HepG2 (cell line): ENCODE measurements around the gene PHRF1. TPM values are rescaled to one million over a fixed set of nuclear protein-coding genes. Genes with fewer than 3 reads are reported as not detected.
A peak's percentile ranks its signal among the peaks of the same experiment; 100 is the strongest.

Experiments
- ATAC-seq: fragments of 200-7000 bp; cut with Tn5 transposase; 3 replicates; pipeline ENCODE4 v1.9.1; 2020; ENCODE audit warnings: mild to moderate bottlenecking, moderate library complexity
- BruUV-seq: library from RNA; stranded (reverse); fragments of 400-500 nt; replicated peaks from 2 replicates; lab custom pipeline; 2021; lab: Mats Ljungman, UMichigan
- CTCF ChIA-PET: fragments of 300-600 bp; formaldehyde crosslinking; extraction: SDS; loops from one replicate; lab custom pipeline; 2021; ENCODE audit warnings: low total read pairs, inconsistent platforms, low intra/inter-chr PET ratio; lab: Yijun Ruan, JAX
- POLR2A ChIA-PET: fragments of 350-600 bp; sonication (Branson Sonifier 250); formaldehyde crosslinking; loops from one replicate; lab custom pipeline; 2020; ENCODE audit warnings: antibody characterized with exemption, inconsistent platforms; lab: Yijun Ruan, JAX
- DNase-seq: peaks from one replicate; pipeline ENCODE4 v3.0.0-alpha.2; 2015; ENCODE audit warnings: low spot score
- FAIRE-seq: peaks from 3 replicates; lab custom pipeline; 2011; peaks lifted over from hg19 to GRCh38; lab: Jason Lieb, UNC
- H2AFZ ChIP-seq: one replicate; pipeline ENCODE4 v1.6.1; 2011; ENCODE audit warnings: low read length, inconsistent platforms
- H3K27ac ChIP-seq: fragments of 300-600 bp; 3 replicates; pipeline ENCODE4 v1.8.0; 2011; ENCODE audit warnings: mixed run types, mild to moderate bottlenecking, mixed read lengths, low read length, inconsistent platforms; ENCODE audit not compliant: insufficient read depth; ENCODE audit errors: extremely low read length
- H3K27me3 ChIP-seq, 2 experiments: fragments of 200-600 bp in 1 of 2; 2 replicates in 1 of 2; 3 replicates in 1 of 2; pipeline versions ENCODE4 v1.6.0 to v1.8.0; 2011; ENCODE audit warnings: low read length in 2 of 2, mild to moderate bottlenecking in 2 of 2, moderate library complexity in 2 of 2, inconsistent platforms in 1 of 2; ENCODE audit not compliant: insufficient read depth in 2 of 2, control insufficient read depth in 1 of 2
- H3K36me3 ChIP-seq, 2 experiments: fragments of 200-600 bp in 1 of 2; replicated peaks in 1 of 2; 2 replicates in 1 of 2; 3 replicates in 1 of 2; pipeline versions ENCODE4 v1.5.1 to v1.8.0; 2011; ENCODE audit warnings: low read length in 2 of 2, inconsistent platforms in 1 of 2; ENCODE audit not compliant: insufficient read depth in 2 of 2, control insufficient read depth in 1 of 2
- H3K4me1 ChIP-seq: 2 replicates; pipeline ENCODE4 v1.5.1; 2012; ENCODE audit warnings: low read length, inconsistent platforms; ENCODE audit not compliant: insufficient read depth
- H3K4me2 ChIP-seq: 2 replicates; pipeline ENCODE4 v1.6.0; 2011; ENCODE audit warnings: low read depth, low read length, inconsistent platforms
- H3K4me3 ChIP-seq, 3 experiments: fragments of 200-600 bp in 1 of 3; sonication (generic), shearing (Covaris generic) in 1 of 3; replicated peaks in 1 of 3; 2 replicates each; pipeline ENCODE4 v1.5.1; 2011 to 2016; ENCODE audit warnings: low read length in 3 of 3, inconsistent platforms in 2 of 3, low read depth in 2 of 3, mild to moderate bottlenecking in 2 of 3, control low read depth in 1 of 3, mixed read lengths in 1 of 3; ENCODE audit not compliant: insufficient read depth in 1 of 3
- H3K79me2 ChIP-seq: one replicate; pipeline ENCODE4 v1.6.1; 2011; ENCODE audit warnings: low read length, inconsistent platforms; ENCODE audit not compliant: insufficient read depth
- H3K9ac ChIP-seq: 2 replicates; pipeline ENCODE4 v1.6.0; 2011; ENCODE audit warnings: mild to moderate bottlenecking, low read depth, low read length, inconsistent platforms; ENCODE audit not compliant: insufficient read depth
- H3K9me3 ChIP-seq: 2 replicates; pipeline ENCODE4 v1.5.1; 2012; ENCODE audit warnings: mild to moderate bottlenecking, low read length
- H4K20me1 ChIP-seq: 2 replicates; pipeline ENCODE4 v1.6.0; 2011; ENCODE audit warnings: inconsistent platforms, mild to moderate bottlenecking, low read length, moderate library complexity; ENCODE audit not compliant: insufficient read depth
- BRCA1 ChIP-seq: sonication (generic); formaldehyde crosslinking; IDR thresholded peaks from 2 replicates; pipeline ENCODE4 v1.4.0; 2020; ENCODE audit warnings: missing genetic modification reagents
- HINFP ChIP-seq: sonication (generic); formaldehyde crosslinking; IDR thresholded peaks from 2 replicates; pipeline ENCODE4 v1.4.0; 2020; ENCODE audit warnings: low read depth, mild to moderate bottlenecking, missing genetic modification reagents
- MBD4 ChIP-seq: IDR thresholded peaks from 2 replicates; pipeline ENCODE4 v1.6.1; 2012; ENCODE audit warnings: low read length, inconsistent platforms, borderline replicate concordance
- MLXIP ChIP-seq: sonication (generic); formaldehyde crosslinking; IDR thresholded peaks from 2 replicates; pipeline ENCODE4 v1.9.0; 2021; ENCODE audit warnings: missing genetic modification reagents, borderline replicate concordance
- SMAD9 ChIP-seq: sonication (generic); formaldehyde crosslinking; IDR thresholded peaks from 2 replicates; pipeline ENCODE4 v1.5.1; 2020; ENCODE audit warnings: mild to moderate bottlenecking, missing genetic modification reagents
- TSC22D2 ChIP-seq: sonication (generic); formaldehyde crosslinking; IDR thresholded peaks from 2 replicates; pipeline ENCODE4 v1.5.1; 2020; ENCODE audit warnings: missing genetic modification reagents, mild to moderate bottlenecking, borderline replicate concordance
- U2AF1 ChIP-seq: fragments of 200-400 bp; formaldehyde crosslinking; optimal IDR thresholded peaks from 2 replicates; pipeline ENCODE3; 2017; ENCODE audit warnings: mild to moderate bottlenecking, low read depth, low read length
- ZNF224 ChIP-seq: sonication (generic); formaldehyde crosslinking; IDR thresholded peaks from 2 replicates; pipeline ENCODE4 v1.5.0; 2020; ENCODE audit warnings: mild to moderate bottlenecking, missing genetic modification reagents
- ZNF446 ChIP-seq: sonication (generic); formaldehyde crosslinking; IDR thresholded peaks from 2 replicates; pipeline ENCODE4 v1.5.0; 2020; ENCODE audit warnings: mild to moderate bottlenecking, missing genetic modification reagents
- WGBS: methylation state at CpG from one replicate; pipeline ENCODE4 v1.1.6; 2017; ENCODE audit warnings: low lambda C conversion rate; 5-methylcytosine and 5-hydroxymethylcytosine counted together
- in situ Hi-C: cut with HindIII; loops from 2 replicates; pipeline ENCODE4 v1.10.0; 2017; ENCODE audit warnings: low pct_unique_long_range_greater_than_20kb; ENCODE audit not compliant: extremely low pct_ligation_motif_present
- intact Hi-C: fragments of 100-400 bp; cut with micrococcal nuclease; formaldehyde crosslinking; loops from one replicate; pipeline ENCODE4 v1.10.0; 2022; ENCODE audit not compliant: unreplicated experiment
- polyA plus RNA-seq, 8 experiments: library from polyadenylated mRNA; depleted of rRNA in 3 of 8; stranded (reverse) in 7 of 8; unstranded in 1 of 8; fragments of >200 nt; fragmentation: Illumina TruSeq in 4 of 8; extraction: Trizol in 4 of 8; gene quantifications; 2 replicates each; pipeline versions ENCODE4 v1.2.1 to v1.2.3, GENCODE V29; 2011 to 2016; ENCODE audit warnings: low read depth in 4 of 8, missing spikeins in 1 of 8, mixed read lengths in 1 of 8; ENCODE audit not compliant: insufficient read depth in 1 of 8
- total RNA-seq, 5 experiments: library from RNA; depleted of rRNA; stranded (reverse); fragments of >200 nt; fragmentation: Illumina TruSeq; extraction: Trizol; gene quantifications; 2 replicates each; pipeline ENCODE4 v1.2.3, GENCODE V29; 2016; ENCODE audit warnings: low read depth in 1 of 5

PHRF1 gene
- total and polyA plus RNA-seq, 2 of the 13 experiments (the other 11 are each of a cell fraction or from before 2014, with no cell fraction given), result 8.2 to 16.7 TPM

- Histone ChIP-seq H3K4me3 (no peak overlapping the region), H2AFZ (no peak overlapping the region), H3K27ac (peak overlapping the region; percentile 60), H3K79me2 (no peaks in the 10 kb centered on the region), H4K20me1 (peaks cover 13% of the 10 kb centered on the region; the same call in 1 of the 2 replicates), H3K4me2 (no peak overlapping the region), H3K9ac (no peak overlapping the region), H3K27me3 (no peaks in the 10 kb centered on the region), H3K36me3 (peaks cover 16 to 32% of the 10 kb centered on the region in 2 experiments; a peak in 4 of 5 replicates), H3K4me1 (peaks cover 47% of the 10 kb centered on the region), H3K9me3 (no peaks in the 10 kb centered on the region)
- no peak for TF ChIP-seq BRCA1
- TF ChIP-seq U2AF1, result no peak
- no peak for TF ChIP-seq ZNF446 (CRISPR knock-in tag)
- TF ChIP-seq ZNF224 (CRISPR knock-in tag), result no peak
- TF ChIP-seq MBD4, result no peak
- no peak for TF ChIP-seq SMAD9 (CRISPR knock-in tag)
- TF ChIP-seq HINFP (CRISPR knock-in tag), result no peak
- no peak for TF ChIP-seq TSC22D2 (CRISPR knock-in tag)
- no peak for TF ChIP-seq MLXIP (CRISPR knock-in tag)
- intact Hi-C loops (loop anchor here (10.0 kb wide), 1 partner anchor 48 kb away; the partner anchor contains the start of gene EPS8L2), in situ Hi-C loops (loop anchor here (5.0 kb wide), 1 partner anchor 70 kb away; no protein-coding TSS in a partner anchor)
- DNase-seq, result no peak
- no peak for ATAC-seq
- no peak for FAIRE-seq
- 84% methylated on average over 6 of the region's 7 CpGs for WGBS
- POLR2A ChIA-PET, result interaction anchor here (1.1 to 1.5 kb wide), 3 partner anchors 49 to 81 kb away, joined by 3 read pairs; partner anchors contain the start of genes EPS8L2 and PHRF1
- CTCF ChIA-PET, result no interaction called here
- no TSS peak for BruUV-seq
Measured at GRCh38 chr11:656866-657265, 80.6 kb downstream of the PHRF1 start.
